Measurements from ENCODE around the gene PRAME. TPM values are rescaled to one million over a fixed set of nuclear protein-coding genes. Genes with fewer than 3 reads are reported as not detected.

PRAME gene
- total and polyA plus RNA-seq, 4 donors = 0.02 to 1.5 TPM; not detected in 2

GRCh38 chr22:22556995-22557925, 1.8 kb downstream of the PRAME start:
- TF ChIP-seq CTCF (IDR thresholded peaks at IDR 0.05; ENCODE audit: control extremely low read depth, extremely low read depth) = no peak
- 92% methylated on average over 38 of the region's 38 CpGs for WGBS, 2 donors
- Histone ChIP-seq H3K27me3 (ENCODE audit: control insufficient read depth in 3 of 3, insufficient read depth in 3 of 3, low read length in 2 of 3) (no peaks in the 10 kb centered on the region), H3K9ac (ENCODE audit: insufficient read depth in 1 of 2, low read length in 2 of 2) (no peak overlapping the region), H3K4me3 (no peak overlapping the region), H3K9me3 (ENCODE audit: control insufficient read depth in 4 of 4, insufficient read depth in 3 of 4, low read length in 3 of 4) (no peaks in the 10 kb centered on the region), H3K4me1 (ENCODE audit: control insufficient read depth in 5 of 5, insufficient read depth in 5 of 5, low read length in 5 of 5) (no peaks in the 10 kb centered on the region), H3K27ac (ENCODE audit: low read depth in 1 of 2, low read length in 1 of 2) (no peak overlapping the region), H3K36me3 (ENCODE audit: control insufficient read depth in 4 of 4, insufficient read depth in 4 of 4, low read length in 4 of 4) (no peaks in the 10 kb centered on the region)
- ATAC-seq (ENCODE audit: insufficient read depth, low FRiP score) (no peak), DNase-seq (no peak)

- Histone ChIP-seq H3K27me3 (ENCODE audit: control insufficient read depth in 3 of 3, insufficient read depth in 3 of 3, low read length in 2 of 3) (no peaks in the 10 kb centered on the region), H3K4me1 (ENCODE audit: control insufficient read depth in 5 of 5, insufficient read depth in 5 of 5, low read length in 5 of 5) (no peaks in the 10 kb centered on the region), H3K36me3 (ENCODE audit: control insufficient read depth in 4 of 4, insufficient read depth in 4 of 4, low read length in 4 of 4) (no peaks in the 10 kb centered on the region), H3K9ac (ENCODE audit: insufficient read depth in 1 of 2, low read length in 2 of 2) (no peak overlapping the region), H3K27ac (ENCODE audit: low read depth in 1 of 2, low read length in 1 of 2) (no peak overlapping the region), H3K9me3 (ENCODE audit: control insufficient read depth in 4 of 4, insufficient read depth in 3 of 4, low read length in 3 of 4) (no peaks in the 10 kb centered on the region), H3K4me3 (no peak overlapping the region)
- no peak for ATAC-seq (ENCODE audit: insufficient read depth, low FRiP score)
- no peak for TF ChIP-seq CTCF (IDR thresholded peaks at IDR 0.05; ENCODE audit: control extremely low read depth, extremely low read depth)
- WGBS, 2 donors = 89 to 95% methylated on average over 14 of the region's 14 CpGs
- DNase-seq = no peak
These were observed 2.5 kb downstream of the PRAME start for GRCh38 chr22:22556578-22556977.

- Histone ChIP-seq H3K27ac (ENCODE audit: low read depth in 1 of 2, low read length in 1 of 2) (no peak overlapping the region), H3K9me3 (ENCODE audit: control insufficient read depth in 4 of 4, insufficient read depth in 3 of 4, low read length in 3 of 4) (no peaks in the 10 kb centered on the region), H3K4me3 (no peak overlapping the region), H3K9ac (ENCODE audit: insufficient read depth in 1 of 2, low read length in 2 of 2) (no peak overlapping the region), H3K36me3 (ENCODE audit: control insufficient read depth in 4 of 4, insufficient read depth in 4 of 4, low read length in 4 of 4) (no peaks in the 10 kb centered on the region), H3K4me1 (ENCODE audit: control insufficient read depth in 5 of 5, insufficient read depth in 5 of 5, low read length in 5 of 5) (no peaks in the 10 kb centered on the region), H3K27me3 (ENCODE audit: control insufficient read depth in 3 of 3, insufficient read depth in 3 of 3, low read length in 2 of 3) (no peaks in the 10 kb centered on the region)
- TF ChIP-seq CTCF (IDR thresholded peaks at IDR 0.05; ENCODE audit: control extremely low read depth, extremely low read depth) = no peak
- ATAC-seq (ENCODE audit: insufficient read depth, low FRiP score) = no peak
- 93 to 96% methylated on average over 9 of the region's 9 CpGs for WGBS, 2 donors
- DNase-seq = no peak
These were observed 3.5 kb downstream of the PRAME start for GRCh38 chr22:22555596-22555995.
